H1 (cell line): ENCODE results near the gene LPCAT1. TPM values are rescaled to one million over a fixed set of nuclear protein-coding genes. Genes with fewer than 3 reads are reported as not detected.
A peak's percentile ranks its signal among the peaks of the same experiment; 100 is the strongest.

Experiments
- CTCF ChIA-PET: fragments of 300-600 bp; sonication (Branson Sonifier 250); formaldehyde crosslinking; loops from one replicate; lab custom pipeline; 2021; ENCODE audit not compliant: partially characterized antibody; lab: Charles Lee
- POLR2A ChIA-PET: fragments of 300-600 bp; sonication (Branson Sonifier 250); formaldehyde crosslinking; loops from one replicate; lab custom pipeline; 2021; ENCODE audit warnings: inconsistent platforms; ENCODE audit not compliant: partially characterized antibody; lab: Charles Lee
- DNase-seq, 2 experiments: peaks; one replicate each; pipeline versions ENCODE4 v3.0.0 to v3.0.0-alpha.2; 2010 to 2022; ENCODE audit warnings: low spot score in 2 of 2, low read depth in 1 of 2, mixed read lengths in 1 of 2
- FAIRE-seq: peaks from 2 replicates; lab custom pipeline; 2011; peaks lifted over from hg19 to GRCh38; lab: Jason Lieb, UNC
- H2AFZ ChIP-seq: 2 replicates; pipeline ENCODE4 v1.8.1; 2012; ENCODE audit warnings: low read length, inconsistent platforms
- H2AK5ac ChIP-seq: 2 replicates; pipeline ENCODE4 v1.6.1; 2013; ENCODE audit warnings: low read depth, low read length
- H2BK120ac ChIP-seq: replicated peaks from 2 replicates; pipeline ENCODE3; 2013; ENCODE audit warnings: low read depth, low read length, inconsistent platforms
- H2BK12ac ChIP-seq: 2 replicates; pipeline ENCODE4 v1.6.1; 2013; ENCODE audit warnings: low read depth, low read length
- H2BK15ac ChIP-seq: 2 replicates; pipeline ENCODE4 v1.6.1; 2013; ENCODE audit warnings: low read length
- H2BK20ac ChIP-seq: 2 replicates; pipeline ENCODE4 v1.6.1; 2013; ENCODE audit warnings: low read length
- H2BK5ac ChIP-seq: 2 replicates; pipeline ENCODE4 v1.6.1; 2013; ENCODE audit warnings: low read depth, low read length
- H3K14ac ChIP-seq: 2 replicates; pipeline ENCODE4 v1.6.1; 2013; ENCODE audit warnings: inconsistent platforms; ENCODE audit not compliant: insufficient read length
- H3K18ac ChIP-seq: 2 replicates; pipeline ENCODE4 v1.6.1; 2013; ENCODE audit warnings: low read length; ENCODE audit errors: extremely low read depth
- H3K23ac ChIP-seq: 2 replicates; pipeline ENCODE4 v1.6.1; 2013; ENCODE audit warnings: inconsistent platforms; ENCODE audit not compliant: insufficient read length
- H3K23me2 ChIP-seq: 2 replicates; pipeline ENCODE4 v1.6.1; 2013; ENCODE audit warnings: low read depth, low read length
- H3K27ac ChIP-seq: 2 replicates; pipeline ENCODE4 v1.6.1; 2011; ENCODE audit warnings: low read depth, low read length, inconsistent platforms
- H3K27me3 ChIP-seq, 4 experiments: replicated peaks in 1 of 4; 1 replicate in 1 of 4; 2 replicates in 3 of 4; pipeline versions ENCODE4 v1.6.1 to v1.8.1; 2011 to 2013; ENCODE audit warnings: low read length in 3 of 4, mild to moderate bottlenecking in 3 of 4, inconsistent platforms in 2 of 4, mixed read lengths in 2 of 4, moderate library complexity in 1 of 4; ENCODE audit not compliant: control insufficient read depth in 3 of 4, insufficient read depth in 3 of 4; ENCODE audit errors: extremely low read depth in 1 of 4
- H3K36me3 ChIP-seq, 4 experiments: 2 replicates each; pipeline versions ENCODE4 v1.6.1 to v1.8.1; 2011 to 2013; ENCODE audit warnings: mild to moderate bottlenecking in 4 of 4, low read length in 3 of 4, moderate library complexity in 2 of 4, control low read depth in 1 of 4, inconsistent platforms in 1 of 4; ENCODE audit not compliant: insufficient read depth in 4 of 4, control insufficient read depth in 2 of 4
- H3K4ac ChIP-seq: replicated peaks from 2 replicates; pipeline ENCODE3; 2013; ENCODE audit warnings: low read length, low read depth, mixed read lengths, inconsistent platforms; ENCODE audit not compliant: insufficient read length
- H3K4me1 ChIP-seq, 4 experiments: replicated peaks in 1 of 4; 1 replicate in 1 of 4; 2 replicates in 3 of 4; pipeline versions ENCODE4 v1.6.1 to v1.8.1; 2011 to 2013; ENCODE audit warnings: low read length in 3 of 4, inconsistent platforms in 2 of 4, mixed read lengths in 1 of 4; ENCODE audit not compliant: insufficient read depth in 4 of 4, control insufficient read depth in 3 of 4
- H3K4me2 ChIP-seq, 2 experiments: 2 replicates each; pipeline versions ENCODE4 v1.6.1 to v1.8.1; 2011 to 2013; ENCODE audit warnings: low read depth in 2 of 2, low read length in 2 of 2, control low read depth in 1 of 2, inconsistent platforms in 1 of 2, mild to moderate bottlenecking in 1 of 2; ENCODE audit not compliant: insufficient read depth in 1 of 2
- H3K4me3 ChIP-seq, 4 experiments: fragments of 200-600, 300-600 bp in 1 of 4; sonication (generic), shearing (Covaris generic), sonication (Bioruptor Twin) in 1 of 4; 2 replicates each; pipeline versions ENCODE4 v1.5.1 to v1.8.1; 2011 to 2016; ENCODE audit warnings: low read length in 4 of 4, low read depth in 3 of 4, control low read depth in 2 of 4, inconsistent platforms in 2 of 4, mild to moderate bottlenecking in 2 of 4, mixed read lengths in 1 of 4, moderate library complexity in 1 of 4; ENCODE audit not compliant: insufficient read depth in 2 of 4; ENCODE audit errors: extremely low read depth in 1 of 4
- H3K56ac ChIP-seq: replicated peaks from 2 replicates; pipeline ENCODE3; 2013; ENCODE audit warnings: low read depth, mild to moderate bottlenecking, mixed read lengths, low read length, inconsistent platforms; ENCODE audit not compliant: insufficient read length
- H3K79me1 ChIP-seq: 2 replicates; pipeline ENCODE4 v1.6.1; 2013; ENCODE audit warnings: low read depth, low read length, control low read depth
- H3K79me2 ChIP-seq, 2 experiments: 2 replicates each; pipeline versions ENCODE4 v1.6.1 to v1.8.1; 2012 to 2013; ENCODE audit warnings: low read length in 2 of 2, mild to moderate bottlenecking in 2 of 2, inconsistent platforms in 1 of 2; ENCODE audit not compliant: insufficient read depth in 2 of 2, control insufficient read depth in 1 of 2
- H3K9ac ChIP-seq, 4 experiments: replicated peaks in 1 of 4; 1 replicate in 1 of 4; 2 replicates in 3 of 4; pipeline versions ENCODE4 v1.6.1 to v1.8.1; 2011 to 2013; ENCODE audit warnings: low read depth in 3 of 4, low read length in 3 of 4, control low read depth in 2 of 4, mild to moderate bottlenecking in 2 of 4, moderate library complexity in 2 of 4, inconsistent platforms in 1 of 4; ENCODE audit errors: extremely low read depth in 1 of 4
- H3K9me3 ChIP-seq, 2 experiments: 2 replicates each; pipeline versions ENCODE4 v1.6.1 to v1.8.1; 2012 to 2013; ENCODE audit warnings: mild to moderate bottlenecking in 2 of 2, moderate library complexity in 2 of 2, control low read depth in 1 of 2, inconsistent platforms in 1 of 2, low read depth in 1 of 2, low read length in 1 of 2, mixed read lengths in 1 of 2; ENCODE audit not compliant: insufficient read depth in 2 of 2
- H4K20me1 ChIP-seq, 2 experiments: replicated peaks in 1 of 2; 2 replicates each; pipeline versions ENCODE3 to v1.8.1; 2011 to 2013; ENCODE audit warnings: inconsistent platforms in 2 of 2, low read length in 2 of 2, mild to moderate bottlenecking in 1 of 2; ENCODE audit not compliant: insufficient read depth in 2 of 2, control insufficient read depth in 1 of 2
- H4K5ac ChIP-seq: 2 replicates; pipeline ENCODE4 v1.6.1; 2013; ENCODE audit warnings: low read length, low read depth, mixed read lengths, inconsistent platforms; ENCODE audit not compliant: insufficient read length
- H4K8ac ChIP-seq: 2 replicates; pipeline ENCODE4 v1.8.0; 2013; ENCODE audit warnings: mild to moderate bottlenecking, moderate library complexity, low read length, inconsistent platforms; ENCODE audit not compliant: insufficient read depth; ENCODE audit errors: extremely low read depth
- H4K91ac ChIP-seq: replicated peaks from 2 replicates; pipeline ENCODE3; 2013; ENCODE audit warnings: low read length, mixed read lengths, inconsistent platforms; ENCODE audit not compliant: insufficient read length
- CBX8 ChIP-seq: fragments of 300-800, 300-1000 bp; sonication (generic); IDR thresholded peaks from 2 replicates; pipeline ENCODE4 v1.7.1; 2016; ENCODE audit warnings: low read depth, low read length, borderline replicate concordance
- CHD1 ChIP-seq: IDR thresholded peaks from 2 replicates; pipeline ENCODE4 v1.6.1; 2012; ENCODE audit warnings: low read depth, low read length, improper control_type of control experiment
- CTBP2 ChIP-seq: IDR thresholded peaks from 2 replicates; pipeline ENCODE4 v1.7.0; 2011; ENCODE audit warnings: borderline replicate concordance, mild to moderate bottlenecking, moderate library complexity, mixed read lengths, low read length; ENCODE audit not compliant: insufficient read depth, insufficient read length
- MAX ChIP-seq: IDR thresholded peaks from 2 replicates; pipeline ENCODE4 v1.6.1; 2012; ENCODE audit warnings: inconsistent platforms
- RXRA ChIP-seq: IDR thresholded peaks from 2 replicates; pipeline ENCODE4 v1.6.1; 2011; ENCODE audit warnings: low read depth, mild to moderate bottlenecking, low read length, moderate library complexity; ENCODE audit not compliant: insufficient read depth
- SIN3A ChIP-seq, 2 experiments: IDR thresholded peaks in 1 of 2; conservative IDR thresholded peaks in 1 of 2; 2 replicates each; pipeline ENCODE4 v1.6.1; 2011 to 2012; ENCODE audit warnings: low read length in 2 of 2, improper control_type of control experiment in 1 of 2, low read depth in 1 of 2, mild to moderate bottlenecking in 1 of 2
- SP4 ChIP-seq: IDR thresholded peaks from 2 replicates; pipeline ENCODE4 v1.6.1; 2012; ENCODE audit warnings: low read length, inconsistent platforms
- SRF ChIP-seq: IDR thresholded peaks from 2 replicates; pipeline ENCODE4 v1.6.1; 2011; ENCODE audit warnings: mild to moderate bottlenecking, low read depth, low read length, moderate library complexity
- TEAD4 ChIP-seq: IDR thresholded peaks from 2 replicates; pipeline ENCODE4 v1.6.1; 2012; ENCODE audit warnings: low read depth, low read length, inconsistent platforms, mixed read lengths
- WGBS, 2 experiments: shearing (Covaris generic) in 1 of 2; methylation state at CpG; one replicate each; pipeline versions ENCODE4 v1.1.6 to v1.1.7; 2013 to 2015; ENCODE audit warnings: low lambda C conversion rate in 2 of 2, mixed read lengths in 2 of 2, inconsistent platforms in 1 of 2, low coverage in 1 of 2, missing lambda C conversion rate in 1 of 2; ENCODE audit not compliant: insufficient replicate concordance in 2 of 2, insufficient coverage in 1 of 2, insufficient read length in 1 of 2; ENCODE audit errors: extremely low coverage in 1 of 2, missing lambda C conversion rate in 1 of 2; 5-methylcytosine and 5-hydroxymethylcytosine counted together
- polyA plus RNA-seq, 7 experiments: library from polyadenylated mRNA; depleted of rRNA in 3 of 7; stranded (reverse) in 5 of 7; unstranded in 2 of 7; fragments of >200 nt in 5 of 7; fragments of 200-250 nt in 2 of 7; gene quantifications; 1 replicate in 5 of 7; 2 replicates in 1 of 7; 4 replicates in 1 of 7; pipeline versions ENCODE4 v1.2.1 to v1.2.3, GENCODE V29; 2011 to 2013; ENCODE audit warnings: missing spikeins in 2 of 7, mixed read lengths in 2 of 7
- total RNA-seq: library from RNA; stranded (reverse); fragmentation: NEBNext Ultra II Directional; extraction: Animal tissue kit (Norgen Biotek cat#: 25700); gene quantifications from 2 replicates; pipeline ENCODE4 v1.2.1, GENCODE V29; 2021

Gene LPCAT1
- total and polyA plus RNA-seq, 2 of the 8 experiments (the other 6 are each of a cell fraction or from before 2014, with no cell fraction given), result 107 to 260 TPM

- no peak overlapping the region for H3K27ac ChIP-seq
- no peak overlapping the region for H4K91ac ChIP-seq
- H3K79me2 ChIP-seq, result no peaks in the 10 kb centered on the region
- no peak overlapping the region for H3K14ac ChIP-seq
- no peaks in the 10 kb centered on the region for H3K23me2 ChIP-seq
- H2BK5ac ChIP-seq, result no peak overlapping the region
- H3K9ac ChIP-seq, result no peak overlapping the region
- no peak overlapping the region for H4K5ac ChIP-seq
- H3K36me3 ChIP-seq, result no peaks in the 10 kb centered on the region
- H2AK5ac ChIP-seq, result no peak overlapping the region
- H3K27me3 ChIP-seq, result no peaks in the 10 kb centered on the region
- no peaks in the 10 kb centered on the region; a peak in 1 of 7 replicates for H3K4me1 ChIP-seq
- DNase-seq, result peak in 1 of 2 experiments; percentile 44
- POLR2A ChIA-PET, result interaction anchor here (1.1 kb wide), 1 partner anchor 15 kb away, joined by 3 read pairs; no protein-coding TSS in a partner anchor
- 0 out of 4 replicates have a peak, but pooled peaks cover 0 to 5% of the 10 kb centered on the region in 2 experiments for H3K9me3 ChIP-seq
- H3K79me1 ChIP-seq, result no peaks in the 10 kb centered on the region
- CTCF ChIA-PET, result interaction anchor here (0.7 to 2.3 kb wide), 5 partner anchors 9 to 89 kb away, joined by 3 to 5 read pairs (median 4); no protein-coding TSS in a partner anchor
- H2BK120ac ChIP-seq, result no peak overlapping the region
- no peak overlapping the region for H3K23ac ChIP-seq
- no peak overlapping the region for H3K18ac ChIP-seq
- no peak overlapping the region for H2BK20ac ChIP-seq
- H3K56ac ChIP-seq, result no peak overlapping the region
- H2BK15ac ChIP-seq, result no peak overlapping the region
- H3K4ac ChIP-seq, result no peak overlapping the region
- H4K20me1 ChIP-seq, result no peaks in the 10 kb centered on the region
- H3K4me3 ChIP-seq, result no peak overlapping the region
- H2AFZ ChIP-seq, result no peak overlapping the region
- H2BK12ac ChIP-seq, result no peak overlapping the region
- 88% methylated on average over 24 of the region's 26 CpGs; no CpG with 5 or more reads in 1 of the 2 experiments for WGBS, 2 experiments
- FAIRE-seq, result no peak
- H3K4me2 ChIP-seq, result no peak overlapping the region
- peak overlapping the region; percentile 63; the same call in 1 of the 2 replicates for H4K8ac ChIP-seq
- TF ChIP-seq CHD1, result no peak
- no peak for TF ChIP-seq TEAD4
- no peak for TF ChIP-seq CTBP2
- no peak for TF ChIP-seq RXRA
- no peak for TF ChIP-seq SRF
- TF ChIP-seq CBX8, result no peak
- no peak for TF ChIP-seq SP4
- TF ChIP-seq SIN3A (conservative IDR thresholded peaks at IDR 0.05 in 1 of 2, IDR thresholded peaks at IDR 0.05 in 1 of 2; ENCODE audit: low read depth in 1 of 2, low read length in 2 of 2), result no peak
- TF ChIP-seq MAX, result no peak
These were observed 32.3 kb upstream of the LPCAT1 start for GRCh38 chr5:1555808-1556731.
